Femur (tissue), 1 donor: ENCODE results near the gene MPC1L.
A peak's percentile ranks its signal among the peaks of the same experiment; 100 is the strongest.
"Not testable (repeated sequence)": the region's sequence is repeated elsewhere in the genome, so short reads cannot be mapped to it uniquely, and the experiment has no call there.

Source experiments
- DNase-seq: peaks from one replicate; pipeline ENCODE4 v3.0.0-alpha.2; 2017

MPC1L gene

DNA sequence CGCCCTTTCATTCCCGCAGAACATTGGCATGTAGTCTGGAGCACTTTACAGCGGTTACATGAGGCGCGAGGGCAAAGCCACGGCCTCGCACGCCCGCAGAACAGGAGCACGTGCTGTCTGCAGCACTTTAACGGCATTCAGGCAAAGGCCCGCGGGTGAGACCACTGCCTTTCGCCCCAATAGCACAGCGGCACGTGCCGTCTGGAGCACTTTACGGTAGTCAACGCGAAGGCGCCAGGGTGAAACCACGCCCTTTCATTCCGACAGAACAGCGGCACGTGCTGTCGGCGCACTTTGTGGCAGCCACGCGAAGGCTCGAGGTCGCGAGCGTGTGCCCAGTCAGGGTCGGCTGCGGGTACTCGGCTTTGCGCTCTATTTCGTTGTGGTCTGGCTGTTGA, at the start of gene MPC1L:
Gene MPC1L, plus strand, starts transcription at position 290 of the 398 bp plus-strand sequence. CDS start 138 bp downstream, outside the sequence.
- no peak for DNase-seq

GRCh38 chrX:40573763-40574162, 49.5 kb upstream of the MPC1L start:
- DNase-seq: no peak

DNA sequence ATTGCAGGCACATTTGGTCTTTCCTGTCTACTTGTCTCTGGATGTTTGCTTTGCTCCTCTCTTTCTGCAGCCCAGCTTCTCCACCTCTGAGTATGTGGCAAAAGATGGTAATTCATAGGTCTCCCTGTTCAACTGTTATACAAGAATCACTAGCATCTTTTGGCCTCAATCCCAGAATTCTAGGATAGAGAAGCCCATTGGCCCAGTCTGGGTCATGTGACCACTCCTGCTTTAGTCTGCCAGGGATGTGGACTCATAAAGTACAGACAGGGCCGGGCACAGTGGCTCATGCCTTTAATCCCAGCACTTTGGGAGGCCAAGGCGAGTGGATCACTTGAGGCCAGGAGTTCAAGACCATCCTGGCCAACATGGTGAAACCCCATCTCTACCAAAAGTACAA, 47.8 kb upstream of the MPC1L start:
- not testable (repeated sequence) for DNase-seq

DNA sequence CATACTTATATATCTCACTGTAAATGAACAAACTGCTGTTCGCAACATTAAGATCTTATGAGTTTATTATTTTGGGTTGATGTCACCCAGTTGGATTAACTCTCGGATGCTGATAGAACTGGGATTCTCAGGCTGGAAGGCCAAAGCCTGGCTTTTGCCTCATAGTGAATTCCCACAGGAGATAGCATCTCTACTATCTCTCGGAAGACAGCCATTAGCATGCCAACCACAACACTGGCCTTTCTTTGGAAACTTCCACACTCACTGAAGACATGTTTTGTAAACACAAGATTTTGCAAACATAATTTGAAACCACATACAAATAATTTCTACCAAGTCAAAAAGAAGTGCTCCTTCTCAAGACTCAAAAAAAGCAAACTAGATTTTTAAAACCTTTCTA, 46.9 kb upstream of the MPC1L start:
- DNase-seq: no peak

DNA sequence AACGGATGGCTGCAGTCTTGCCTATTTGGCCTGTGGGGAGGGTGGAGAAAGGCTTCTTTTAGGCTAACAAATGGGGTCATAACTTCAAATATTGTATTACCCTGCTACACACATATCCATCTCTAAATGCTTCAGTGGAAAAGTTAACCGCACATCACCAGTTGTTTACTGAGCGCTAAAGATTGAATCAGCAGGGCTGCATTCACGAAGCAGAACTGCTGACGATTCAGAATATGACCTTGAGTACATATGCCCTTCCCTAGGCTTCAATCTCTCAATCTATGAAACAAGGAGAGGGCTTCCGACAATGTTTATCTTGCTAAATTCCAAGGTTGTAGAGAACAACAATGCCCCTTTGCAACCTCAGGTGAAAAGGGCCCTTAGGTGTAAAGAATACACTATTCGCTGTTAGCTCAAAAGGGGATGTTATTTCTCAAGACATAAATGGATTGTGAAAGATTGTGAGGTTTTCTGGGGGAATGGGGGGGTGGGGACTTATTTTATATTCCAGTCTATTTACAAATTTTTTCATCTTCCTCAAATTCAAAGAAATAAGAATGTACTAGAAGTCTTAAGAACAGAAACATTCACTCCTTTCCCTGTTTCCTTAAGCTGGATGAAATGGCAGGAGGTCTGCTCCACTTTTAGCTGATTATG, 45.1 kb upstream of the MPC1L start:
- DNase-seq: no peak

GRCh38 chrX:40579141-40579540, 44.1 kb upstream of the MPC1L start:
- DNase-seq: no peak

DNA sequence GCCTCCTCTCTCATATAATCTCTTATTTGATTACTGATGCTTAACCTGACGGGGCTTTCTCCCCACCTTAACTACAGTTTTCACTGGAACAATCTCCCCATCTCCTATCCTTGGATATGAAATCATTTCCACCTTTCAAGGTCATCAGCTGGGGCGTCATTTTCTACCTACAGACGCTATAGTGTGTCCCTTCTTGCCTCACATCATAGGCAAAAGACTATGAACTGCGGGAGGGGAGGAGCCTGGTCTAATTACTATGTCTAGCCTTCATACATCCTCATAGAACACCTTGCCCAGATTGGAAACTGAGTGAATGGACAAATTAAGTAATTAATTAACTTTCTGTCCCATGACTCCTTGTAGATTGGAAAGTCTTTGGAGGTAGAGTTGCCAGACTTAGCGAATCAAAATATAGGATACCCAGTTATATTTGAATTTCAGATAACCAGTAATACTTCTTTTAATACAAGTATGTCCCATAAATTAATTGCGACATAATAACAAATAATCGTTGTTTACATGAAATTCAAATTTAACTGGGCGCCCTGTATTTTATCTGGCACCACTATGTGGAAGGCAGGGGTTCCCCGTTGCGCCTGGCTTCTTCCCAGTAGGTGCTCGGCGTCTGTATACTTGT, 43.2 kb upstream of the MPC1L start:
- DNase-seq: no peak

GRCh38 chrX:40580537-40581335, 42.5 kb upstream of the MPC1L start, which contains the start of gene ATP6AP2:
Gene ATP6AP2 (plus strand): TSS chrX:40580970. CDS start chrX:40581066, 96 bp downstream.
- peak; percentile 95 for DNase-seq

- DNase-seq: no peak
Observed at GRCh38 chrX:40581336-40581920, 41.8 kb upstream of the MPC1L start.

GRCh38 chrX:40582178-40582577, 41.0 kb upstream of the MPC1L start:
- not testable (repeated sequence) for DNase-seq

DNA sequence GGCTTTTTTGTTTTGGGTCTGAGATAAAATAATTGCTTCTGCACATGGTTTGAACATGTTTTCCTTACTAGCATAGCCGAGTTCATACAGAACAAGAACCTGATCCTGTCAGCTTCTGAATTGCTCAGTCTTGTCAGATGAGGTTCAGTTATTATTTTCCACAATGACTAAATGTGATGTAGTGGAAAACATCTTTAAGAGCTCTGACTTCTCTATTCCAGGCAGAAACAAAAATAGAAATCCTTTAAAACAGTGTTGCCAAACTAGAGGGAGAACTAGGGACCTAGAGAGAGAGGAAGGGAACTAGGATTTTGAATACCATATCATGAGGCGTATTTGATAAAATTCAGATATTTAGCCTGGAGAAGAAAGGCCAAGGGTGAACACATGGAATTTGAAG, 40.4 kb upstream of the MPC1L start:
- DNase-seq: no peak

- DNase-seq: not testable (repeated sequence)
Observed at GRCh38 chrX:40587623-40588022, 35.6 kb upstream of the MPC1L start.

DNA sequence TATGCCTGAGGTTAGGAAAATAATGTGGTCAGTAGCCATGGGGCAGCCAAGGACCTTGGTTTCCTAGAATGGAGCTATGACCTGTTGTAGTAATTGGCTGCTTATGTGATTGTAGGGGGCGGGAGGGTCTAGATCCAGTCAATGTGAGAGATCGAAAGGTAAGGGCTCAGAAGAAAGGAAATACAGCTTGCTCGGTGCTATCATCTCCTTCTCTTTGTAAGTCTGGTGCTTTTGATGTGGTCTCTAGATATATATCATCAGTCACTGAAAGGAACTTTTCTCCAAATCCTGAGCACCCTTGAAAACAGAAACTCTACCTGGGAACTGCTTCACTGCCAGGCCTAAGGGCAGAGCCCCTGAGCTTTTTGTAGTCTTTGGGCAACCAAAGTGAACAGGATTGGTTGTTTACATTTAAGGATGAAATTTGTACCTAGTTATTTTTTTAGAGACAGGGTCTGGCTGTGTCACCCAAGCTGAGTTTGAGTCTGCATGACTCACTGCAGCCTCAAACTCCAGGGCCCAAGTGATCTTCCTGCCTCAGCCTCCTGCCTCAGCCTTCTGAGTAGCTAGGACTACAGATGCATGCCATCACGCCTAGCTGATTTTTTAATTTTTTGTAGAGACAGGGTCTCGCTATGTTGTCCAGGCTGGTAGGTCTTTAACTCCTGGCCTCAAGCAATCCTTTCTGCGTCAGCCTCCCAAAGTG, 33.5 kb upstream of the MPC1L start:
- DNase-seq: not testable (repeated sequence)

GRCh38 chrX:40603446-40603845, 19.8 kb upstream of the MPC1L start:
- no peak for DNase-seq

- no peak for DNase-seq
Observed at GRCh38 chrX:40607381-40607780, 15.8 kb upstream of the MPC1L start.

DNA sequence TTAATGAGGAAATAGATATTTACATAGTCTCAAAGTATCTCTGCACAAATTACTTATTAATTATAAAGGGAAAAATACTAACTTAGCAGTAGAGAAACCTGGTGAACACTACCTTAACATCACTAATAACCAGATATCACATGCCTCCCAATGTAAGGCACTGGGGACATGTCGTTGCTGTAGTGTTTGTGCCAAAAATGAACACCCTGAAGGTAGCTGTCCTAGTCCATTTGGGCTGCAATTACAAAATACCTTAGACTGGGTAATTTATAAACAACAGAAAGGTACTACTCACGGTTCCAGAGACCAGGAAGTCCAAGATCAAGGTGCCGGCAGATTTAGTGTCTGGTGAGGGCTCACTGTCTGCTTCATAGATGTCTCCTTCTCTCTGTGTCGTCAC, 10.7 kb upstream of the MPC1L start:
- DNase-seq: no peak

- no peak for DNase-seq
Observed at GRCh38 chrX:40615976-40616375, 7.3 kb upstream of the MPC1L start.

- DNase-seq: no peak
Observed at GRCh38 chrX:40617566-40617965, 5.7 kb upstream of the MPC1L start.

DNA sequence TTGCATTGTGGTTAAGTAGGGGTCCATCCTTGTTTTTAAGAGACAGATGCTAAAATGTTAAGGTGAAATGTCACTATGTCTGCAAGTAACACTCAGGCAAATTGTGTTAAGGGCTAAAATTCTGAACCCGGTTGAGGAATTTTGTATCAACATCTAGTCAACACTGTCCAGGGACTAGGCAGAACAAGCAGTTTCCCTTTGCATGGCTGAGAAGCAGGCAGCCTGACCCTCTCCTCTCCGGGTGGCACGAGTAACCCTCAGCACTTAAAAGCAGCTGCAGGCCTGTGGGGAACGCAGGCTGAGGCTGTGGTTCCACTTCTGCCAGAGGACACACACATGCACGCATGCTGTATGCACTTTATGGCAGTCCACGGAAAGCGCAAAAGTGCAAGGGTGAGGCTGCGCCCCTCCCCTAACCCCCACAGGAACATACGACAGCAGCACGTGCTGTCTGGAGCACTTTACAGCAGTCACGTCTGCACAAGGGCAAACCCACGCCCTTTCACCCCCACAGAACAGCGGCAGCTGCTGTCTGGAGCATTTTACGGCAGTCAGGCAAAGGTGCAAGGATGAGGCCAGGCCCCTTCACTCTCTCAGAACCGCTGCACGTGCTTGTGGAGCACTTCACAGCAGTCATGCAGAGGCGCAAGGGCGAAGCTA, 619 bp upstream of the MPC1L start:
- DNase-seq: no peak

- no peak for DNase-seq
Observed at GRCh38 chrX:40623665-40624064, 437 bp downstream of the MPC1L start.

GRCh38 chrX:40625294-40625693, 2.1 kb downstream of the MPC1L start:
- no peak for DNase-seq

DNA sequence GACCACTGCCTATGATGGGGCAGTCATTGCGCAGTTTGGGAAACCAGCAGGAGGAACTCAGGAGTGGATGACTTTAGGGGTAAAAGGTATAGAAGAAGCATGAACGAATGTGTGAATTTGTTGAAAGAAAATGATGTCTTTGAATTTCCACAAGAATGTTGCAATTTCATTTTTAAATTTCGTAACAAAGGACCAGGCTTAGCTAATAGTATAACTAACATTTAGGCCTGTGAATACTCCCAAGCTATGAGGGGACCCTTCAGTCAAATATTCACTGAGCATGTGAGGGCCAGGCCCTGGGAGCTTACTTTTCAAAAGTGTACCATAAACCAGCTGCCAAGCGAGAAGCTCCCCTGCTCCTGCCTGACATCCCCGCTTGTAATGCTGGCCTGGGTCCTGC, 5.3 kb downstream of the MPC1L start:
- no peak for DNase-seq
